Transverse colon (tissue), 4 donors: ENCODE data around the gene GRAMD1B. TPM values are rescaled to one million over a fixed set of nuclear protein-coding genes. Genes with fewer than 3 reads are reported as not detected.

Experiments
- DNase-seq: peaks from one replicate; pipeline ENCODE4 v3.0.0-alpha.2; 2019
- H3K27ac ChIP-seq, 4 donors: fragments of 200-600 bp; sonication (generic); 2 replicates each; pipeline ENCODE4 v1.5.1; 2016 to 2018; ENCODE audit warnings: inconsistent platforms in 4 of 4
- H3K27me3 ChIP-seq: fragments of 200-600 bp; sonication (generic); 2 replicates; pipeline ENCODE4 v1.5.1; 2017; ENCODE audit warnings: inconsistent platforms
- H3K36me3 ChIP-seq, 4 donors: fragments of 200-600 bp; sonication (generic); 2 replicates each; pipeline ENCODE4 v1.5.1; 2017 to 2019; ENCODE audit warnings: inconsistent platforms in 4 of 4
- H3K4me1 ChIP-seq, 4 donors: fragments of 200-600 bp; sonication (generic); 2 replicates each; pipeline ENCODE4 v1.5.1; 2017 to 2020; ENCODE audit warnings: inconsistent platforms in 4 of 4
- H3K4me3 ChIP-seq, 4 donors: fragments of 200-600 bp; sonication (generic); 1 replicate in 1 of 4; 2 replicates in 3 of 4; pipeline versions ENCODE4 v1.5.1 to v1.6.1; 2017 to 2019; ENCODE audit warnings: inconsistent platforms in 4 of 4
- H3K9me3 ChIP-seq, 2 donors: fragments of 200-600 bp; sonication (generic); 2 replicates each; pipeline ENCODE4 v1.5.1; 2017 to 2019; ENCODE audit warnings: inconsistent platforms in 2 of 2
- EP300 ChIP-seq: sonication (generic); formaldehyde crosslinking; IDR thresholded peaks from one replicate; pipeline ENCODE4 v1.6.1; 2017; ENCODE audit warnings: antibody characterized with exemption, low read depth
- POLR2A ChIP-seq: fragments of 450-650 bp; IDR thresholded peaks from one replicate; pipeline ENCODE4 v1.6.1; 2016; ENCODE audit warnings: antibody characterized with exemption, mild to moderate bottlenecking, moderate library complexity
- POLR2AphosphoS5 ChIP-seq, 3 donors: sonication (generic); formaldehyde crosslinking; IDR thresholded peaks; one replicate each; pipeline ENCODE4 v1.6.1; 2016; ENCODE audit warnings: antibody characterized with exemption in 3 of 3
- WGBS, 2 donors: methylation state at CpG; one replicate each; pipeline ENCODE4 v1.1.5; 2018; ENCODE audit warnings: low coverage in 1 of 2; 5-methylcytosine and 5-hydroxymethylcytosine counted together
- in situ Hi-C, 4 donors: fragments of 200-750 bp; cut with MboI; loops; one replicate each; pipeline versions ENCODE4 v1.15.0 to v1.15.1; 2017; ENCODE audit warnings: low sequenced_read_pairs in 3 of 4, low pct_ligation_motif_present in 1 of 4, low pct_unique_long_range_greater_than_20kb in 1 of 4
- intact Hi-C: fragments of 100-400 bp; cut with DNase I; formaldehyde crosslinking; loops from one replicate; pipeline ENCODE4 v1.15.1; 2023; ENCODE audit warnings: low total_unique reads
- total RNA-seq, 4 donors: library from RNA; depleted of rRNA; stranded (reverse); fragments of >200 nt; gene quantifications; one replicate each; pipeline ENCODE4 v1.1.0, GENCODE V29; 2016
- TF ChIP-seq, protein P1 (sequence below), 5 experiments: fragments of 200-600 bp in 3 of 5; fragments of 450-650 bp in 2 of 5; sonication (generic) in 3 of 5; IDR thresholded peaks; 1 replicate in 2 of 5; 2 replicates in 3 of 5; pipeline ENCODE4 v1.5.1; 2016 to 2017; ENCODE audit warnings: antibody characterized with exemption in 5 of 5, inconsistent platforms in 3 of 5, mild to moderate bottlenecking in 2 of 5, moderate library complexity in 1 of 5

The GRAMD1B gene
- total RNA-seq, 4 donors from 2014 or later, result 4.3 to 58.4 (median 9.9) TPM

GRCh38 chr11:123469089-123469488 lies 39.0 kb downstream of the GRAMD1B start:
- 52 to 70% methylated on average over 6 to 7 of the region's 7 CpGs for WGBS, 2 donors
- Histone ChIP-seq H3K27ac (no peak overlapping the region), H3K4me1 (no peaks in the 10 kb centered on the region), H3K4me3 (no peak overlapping the region), H3K36me3 (no peaks in the 10 kb centered on the region), H3K27me3 (no peaks in the 10 kb centered on the region), H3K9me3 (no peaks in the 10 kb centered on the region)
- in situ Hi-C loops (no loop called here), intact Hi-C loops (no loop called here)
- DNase-seq, result no peak
- TF ChIP-seq EP300 (no peak), POLR2AphosphoS5 (IDR thresholded peaks at IDR 0.05) (no peak), POLR2A (no peak)
- TF ChIP-seq, protein P1, sequence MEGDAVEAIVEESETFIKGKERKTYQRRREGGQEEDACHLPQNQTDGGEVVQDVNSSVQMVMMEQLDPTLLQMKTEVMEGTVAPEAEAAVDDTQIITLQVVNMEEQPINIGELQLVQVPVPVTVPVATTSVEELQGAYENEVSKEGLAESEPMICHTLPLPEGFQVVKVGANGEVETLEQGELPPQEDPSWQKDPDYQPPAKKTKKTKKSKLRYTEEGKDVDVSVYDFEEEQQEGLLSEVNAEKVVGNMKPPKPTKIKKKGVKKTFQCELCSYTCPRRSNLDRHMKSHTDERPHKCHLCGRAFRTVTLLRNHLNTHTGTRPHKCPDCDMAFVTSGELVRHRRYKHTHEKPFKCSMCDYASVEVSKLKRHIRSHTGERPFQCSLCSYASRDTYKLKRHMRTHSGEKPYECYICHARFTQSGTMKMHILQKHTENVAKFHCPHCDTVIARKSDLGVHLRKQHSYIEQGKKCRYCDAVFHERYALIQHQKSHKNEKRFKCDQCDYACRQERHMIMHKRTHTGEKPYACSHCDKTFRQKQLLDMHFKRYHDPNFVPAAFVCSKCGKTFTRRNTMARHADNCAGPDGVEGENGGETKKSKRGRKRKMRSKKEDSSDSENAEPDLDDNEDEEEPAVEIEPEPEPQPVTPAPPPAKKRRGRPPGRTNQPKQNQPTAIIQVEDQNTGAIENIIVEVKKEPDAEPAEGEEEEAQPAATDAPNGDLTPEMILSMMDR (IDR thresholded peaks at IDR 0.05), result no peak

GRCh38 chr11:123469586-123469985 lies 39.5 kb downstream of the GRAMD1B start:
- 88 to 92% methylated on average over 1 of the region's 1 CpG for WGBS, 2 donors
- no peak for DNase-seq
- Histone ChIP-seq H3K4me1 (no peaks in the 10 kb centered on the region), H3K27me3 (no peaks in the 10 kb centered on the region), H3K4me3 (no peak overlapping the region), H3K27ac (no peak overlapping the region), H3K9me3 (no peaks in the 10 kb centered on the region), H3K36me3 (no peaks in the 10 kb centered on the region)
- intact Hi-C loops (no loop called here), in situ Hi-C loops (no loop called here)
- no peak for TF ChIP-seq POLR2AphosphoS5 (IDR thresholded peaks at IDR 0.05)
- TF ChIP-seq EP300, result no peak
- TF ChIP-seq, protein P1 (IDR thresholded peaks at IDR 0.05), result no peak
- no peak for TF ChIP-seq POLR2A

- intact Hi-C loops (no loop called here), in situ Hi-C loops (loop anchor here in 1 of 4 donors (10.0 kb wide), 1 partner anchor 66 kb away; no protein-coding TSS in a partner anchor)
- Histone ChIP-seq H3K9me3 (no peaks in the 10 kb centered on the region), H3K4me1 (no peaks in the 10 kb centered on the region), H3K27me3 (no peaks in the 10 kb centered on the region), H3K36me3 (no peaks in the 10 kb centered on the region), H3K27ac (no peak overlapping the region), H3K4me3 (no peak overlapping the region)
- 85 to 88% methylated on average over 4 of the region's 4 CpGs for WGBS, 2 donors
- TF ChIP-seq, protein P1 (IDR thresholded peaks at IDR 0.05), result no peak
- TF ChIP-seq POLR2A, result no peak
- no peak for TF ChIP-seq EP300
- TF ChIP-seq POLR2AphosphoS5 (IDR thresholded peaks at IDR 0.05), result no peak
- DNase-seq, result no peak
These were observed 40.8 kb downstream of the GRAMD1B start for GRCh38 chr11:123470842-123471241.

- in situ Hi-C loops, result loop anchor here in 1 of 4 donors (10.0 kb wide), 1 partner anchor 68 kb away; no protein-coding TSS in a partner anchor
- H3K9me3 ChIP-seq, result no peaks in the 10 kb centered on the region
- TF ChIP-seq EP300 (no peak), POLR2AphosphoS5 (IDR thresholded peaks at IDR 0.05) (no peak)
- TF ChIP-seq, protein P1 (IDR thresholded peaks at IDR 0.05), result no peak
- no peaks in the 10 kb centered on the region for H3K4me1 ChIP-seq
- WGBS, 2 donors, result 81 to 92% methylated on average over 3 to 8 of the region's 8 CpGs
- no peak overlapping the region for H3K27ac ChIP-seq
- no peaks in the 10 kb centered on the region for H3K27me3 ChIP-seq
- H3K4me3 ChIP-seq, result no peak overlapping the region
- no peaks in the 10 kb centered on the region for H3K36me3 ChIP-seq
- no peak for DNase-seq
- intact Hi-C loops, result no loop called here
These were observed 42.3 kb downstream of the GRAMD1B start for GRCh38 chr11:123472236-123472935.
